ENCODE data around the gene CFAP61.

DNA sequence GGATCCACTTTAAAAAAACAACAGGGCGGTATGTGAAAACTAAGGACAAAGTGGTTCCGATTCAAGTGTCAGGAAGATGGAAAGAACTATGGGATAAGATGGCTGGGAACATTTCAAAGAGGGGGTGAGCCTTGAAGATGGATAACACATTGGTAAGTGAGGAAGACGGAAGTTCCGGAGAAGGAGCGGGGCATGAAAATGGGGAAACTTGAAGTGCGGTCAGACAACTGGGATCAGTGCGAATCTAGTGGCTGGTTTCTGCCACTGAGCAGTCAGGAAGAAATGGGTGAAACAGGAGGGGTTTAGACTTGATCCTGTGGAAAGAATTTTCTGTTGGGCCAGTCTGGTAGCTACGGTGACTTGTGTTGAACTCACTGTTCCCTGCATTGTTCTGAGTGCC lies 34.0 kb upstream of the CFAP61 start:
- TF ChIP-seq EZH2 (IDR thresholded peaks at IDR 0.05; ENCODE audit: borderline replicate concordance), result no peak
- TF ChIP-seq, protein P1, sequence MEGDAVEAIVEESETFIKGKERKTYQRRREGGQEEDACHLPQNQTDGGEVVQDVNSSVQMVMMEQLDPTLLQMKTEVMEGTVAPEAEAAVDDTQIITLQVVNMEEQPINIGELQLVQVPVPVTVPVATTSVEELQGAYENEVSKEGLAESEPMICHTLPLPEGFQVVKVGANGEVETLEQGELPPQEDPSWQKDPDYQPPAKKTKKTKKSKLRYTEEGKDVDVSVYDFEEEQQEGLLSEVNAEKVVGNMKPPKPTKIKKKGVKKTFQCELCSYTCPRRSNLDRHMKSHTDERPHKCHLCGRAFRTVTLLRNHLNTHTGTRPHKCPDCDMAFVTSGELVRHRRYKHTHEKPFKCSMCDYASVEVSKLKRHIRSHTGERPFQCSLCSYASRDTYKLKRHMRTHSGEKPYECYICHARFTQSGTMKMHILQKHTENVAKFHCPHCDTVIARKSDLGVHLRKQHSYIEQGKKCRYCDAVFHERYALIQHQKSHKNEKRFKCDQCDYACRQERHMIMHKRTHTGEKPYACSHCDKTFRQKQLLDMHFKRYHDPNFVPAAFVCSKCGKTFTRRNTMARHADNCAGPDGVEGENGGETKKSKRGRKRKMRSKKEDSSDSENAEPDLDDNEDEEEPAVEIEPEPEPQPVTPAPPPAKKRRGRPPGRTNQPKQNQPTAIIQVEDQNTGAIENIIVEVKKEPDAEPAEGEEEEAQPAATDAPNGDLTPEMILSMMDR (IDR thresholded peaks at IDR 0.05; ENCODE audit: poor library complexity), result no peak
- no peak for TF ChIP-seq EZH2phosphoT487 (IDR thresholded peaks at IDR 0.05; ENCODE audit: low read depth, severe bottlenecking, unreplicated experiment)
